OCI-LY1 (cell line): Measurements from ENCODE around the gene CT47A1.
"Not testable (repeated sequence)": the region's sequence is repeated elsewhere in the genome, so short reads cannot be mapped to it uniquely, and the experiment has no call there.

Experiments used
- H2AFZ ChIP-seq: fragments of 200-600 bp; sonication (generic), shearing (Covaris generic); 2 replicates; pipeline ENCODE4 v1.6.0; 2014; ENCODE audit warnings: antibody characterized with exemption, mild to moderate bottlenecking, low read length
- H3F3A ChIP-seq: fragments of 200-600 bp; sonication (generic), shearing (Covaris generic); 2 replicates; pipeline ENCODE4 v1.6.0; 2014; ENCODE audit warnings: mild to moderate bottlenecking, antibody characterized with exemption, low read length, moderate library complexity; ENCODE audit not compliant: insufficient read depth
- H3K27ac ChIP-seq: fragments of 200-600 bp; sonication (generic); 2 replicates; pipeline ENCODE4 v1.5.1; 2014; ENCODE audit warnings: low read length, mixed run types, mild to moderate bottlenecking, low read depth; ENCODE audit not compliant: poor library complexity, severe bottlenecking
- H3K27me3 ChIP-seq: fragments of 200-600 bp; sonication (generic); 2 replicates; pipeline ENCODE4 v1.6.0; 2014; ENCODE audit warnings: antibody characterized with exemption, mild to moderate bottlenecking, low read length, moderate library complexity; ENCODE audit not compliant: insufficient read depth
- H3K36me3 ChIP-seq: fragments of 200-600 bp; sonication (generic); 2 replicates; pipeline ENCODE4 v1.6.1; 2014; ENCODE audit warnings: mild to moderate bottlenecking, antibody characterized with exemption, low read length, moderate library complexity, mixed read lengths; ENCODE audit not compliant: insufficient read depth
- H3K4me1 ChIP-seq: fragments of 200-600 bp; sonication (generic); 2 replicates; pipeline ENCODE4 v1.5.1; 2014; ENCODE audit warnings: mild to moderate bottlenecking, low read length, moderate library complexity; ENCODE audit not compliant: insufficient read depth, severe bottlenecking
- H3K4me2 ChIP-seq: fragments of 200-600 bp; sonication (generic), shearing (Covaris generic); 2 replicates; pipeline ENCODE4 v1.6.1; 2014; ENCODE audit warnings: low read length
- H3K4me3 ChIP-seq: fragments of 200-600 bp; sonication (generic); 2 replicates; pipeline ENCODE4 v1.5.1; 2014; ENCODE audit warnings: low read length, low read depth, mild to moderate bottlenecking, mixed read lengths; ENCODE audit not compliant: poor library complexity, severe bottlenecking
- H3K79me2 ChIP-seq: fragments of 200-600 bp; shearing (Covaris generic); 2 replicates; pipeline ENCODE4 v1.6.1; 2016; ENCODE audit warnings: mixed run types, low read length, mixed read lengths; ENCODE audit not compliant: insufficient read depth
- H3K9ac ChIP-seq: fragments of 200-600 bp; sonication (generic), shearing (Covaris generic); 2 replicates; pipeline ENCODE4 v1.6.1; 2014; ENCODE audit warnings: mild to moderate bottlenecking, low read length, mixed read lengths
- H3K9me2 ChIP-seq: fragments of 200-600 bp; sonication (generic), shearing (Covaris generic); 2 replicates; pipeline ENCODE4 v1.6.1; 2014; ENCODE audit warnings: low read depth, mild to moderate bottlenecking, low read length, mixed read lengths
- H3K9me3 ChIP-seq: fragments of 200-600 bp; shearing (Covaris generic); 2 replicates; pipeline ENCODE4 v1.6.1; 2014; ENCODE audit warnings: low read length, mixed read lengths
- H4K20me1 ChIP-seq: fragments of 200-600 bp; sonication (generic), shearing (Covaris generic); 2 replicates; pipeline ENCODE4 v1.6.0; 2016; ENCODE audit warnings: mild to moderate bottlenecking, low read length; ENCODE audit not compliant: insufficient read depth
- CTCF ChIP-seq: fragments of 200-600 bp; sonication (generic), shearing (Covaris generic); IDR thresholded peaks from 2 replicates; pipeline ENCODE4 v1.5.1; 2017; ENCODE audit warnings: mild to moderate bottlenecking, antibody characterized with exemption, low read length, moderate library complexity, mixed read lengths
- EZH2 ChIP-seq: fragments of 200-600 bp; sonication (generic), shearing (Covaris generic); IDR thresholded peaks from 2 replicates; pipeline ENCODE4 v1.8.0; 2017; ENCODE audit warnings: borderline replicate concordance, mixed run types, mild to moderate bottlenecking, antibody characterized with exemption, low read length, moderate library complexity, mixed read lengths

CT47A1 gene

GRCh38 chrX:121000589-121000988 lies 15.0 kb upstream of the CT47A1 start:
- H3K27ac ChIP-seq: no peak overlapping the region

GRCh38 chrX:120999413-120999812 lies 13.9 kb upstream of the CT47A1 start:
- Histone ChIP-seq H3K9ac (no peak overlapping the region), H3K27me3 (no peaks in the 10 kb centered on the region), H3K9me3 (no peaks in the 10 kb centered on the region), H3F3A (no peaks in the 10 kb centered on the region), H3K27ac (no peak overlapping the region), H4K20me1 (no peaks in the 10 kb centered on the region), H3K9me2 (no peaks in the 10 kb centered on the region), H3K4me2 (no peak overlapping the region), H2AFZ (no peak overlapping the region), H3K4me1 (no peaks in the 10 kb centered on the region), H3K79me2 (no peaks in the 10 kb centered on the region), H3K4me3 (no peak overlapping the region), H3K36me3 (no peaks in the 10 kb centered on the region)
- TF ChIP-seq CTCF (no peak), EZH2 (no peak)

More at GRCh38 chrX:121000589-121000988, 15.0 kb upstream of the CT47A1 start:
- TF ChIP-seq CTCF: peak; percentile 42; the same call in 1 of the 2 replicates
- TF ChIP-seq EZH2: no peak
- Histone ChIP-seq H3K79me2 (no peaks in the 10 kb centered on the region), H3K9me2 (no peaks in the 10 kb centered on the region), H3K4me2 (no peak overlapping the region), H4K20me1 (no peaks in the 10 kb centered on the region), H3K4me1 (no peaks in the 10 kb centered on the region), H3K9ac (no peak overlapping the region), H3K9me3 (no peaks in the 10 kb centered on the region), H2AFZ (no peak overlapping the region), H3K27me3 (no peaks in the 10 kb centered on the region), H3F3A (no peaks in the 10 kb centered on the region), H3K4me3 (no peak overlapping the region), H3K36me3 (no peaks in the 10 kb centered on the region)

- not testable (repeated sequence) for H3K4me1 ChIP-seq, H3K9me3 ChIP-seq, H3F3A ChIP-seq, H4K20me1 ChIP-seq, H3K9me2 ChIP-seq, H2AFZ ChIP-seq, H3K4me2 ChIP-seq, H3K79me2 ChIP-seq, H3K4me3 ChIP-seq, H3K27ac ChIP-seq, H3K9ac ChIP-seq, H3K27me3 ChIP-seq, H3K36me3 ChIP-seq
Measured at GRCh38 chrX:120956500-120956899, 29.1 kb downstream of the CT47A1 start, which contains the start of gene CT47A7. TSS of gene CT47A7 (minus strand) at chrX:120956600. CDS start at chrX:120956345, 255 bp downstream.
